ENCODE data around the gene PDGFD.

DNA sequence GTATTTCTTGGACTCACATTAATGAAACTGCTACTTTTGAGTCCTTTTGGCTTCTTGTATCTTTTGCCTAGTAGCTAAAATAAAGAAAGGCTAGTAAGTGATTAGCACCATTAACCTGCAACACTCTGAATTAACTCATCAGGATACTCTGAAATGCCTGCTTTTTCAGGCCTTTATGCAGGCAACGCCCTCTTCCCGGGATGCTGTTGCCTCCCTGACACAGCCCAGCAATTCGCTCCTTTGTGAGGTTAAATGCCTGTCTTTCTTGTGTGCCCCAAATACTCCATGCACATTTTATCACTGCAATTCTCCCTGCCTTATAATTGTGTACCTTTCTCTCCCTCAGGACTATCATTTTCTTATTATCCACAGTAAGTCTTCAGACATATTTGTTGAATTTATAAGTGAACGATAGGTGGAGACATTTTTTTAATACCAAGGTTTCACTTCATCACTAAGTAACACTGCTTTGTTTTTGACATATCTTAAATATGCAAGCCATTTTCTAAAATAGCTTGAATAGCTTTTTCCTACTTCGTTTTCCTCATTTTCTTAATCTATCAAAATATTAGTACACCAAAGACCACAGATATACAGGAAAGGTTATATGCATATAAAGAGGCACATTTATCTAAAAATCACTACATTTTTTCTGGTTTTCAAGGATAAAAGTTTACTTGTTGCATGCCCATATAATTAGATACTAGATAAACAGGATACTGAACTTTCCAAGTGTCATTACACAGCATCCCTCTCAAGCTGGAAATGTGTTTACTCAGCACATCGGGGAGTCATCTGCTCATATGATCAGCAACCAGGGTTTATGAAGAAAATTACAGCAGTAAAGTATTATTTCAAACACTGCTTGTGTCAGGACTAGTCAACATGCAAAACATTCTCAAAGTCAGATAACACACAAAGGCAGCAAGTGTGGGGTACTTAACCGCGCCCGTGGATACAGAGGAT, 176.0 kb downstream of the PDGFD start:
- TF ChIP-seq, protein P1, sequence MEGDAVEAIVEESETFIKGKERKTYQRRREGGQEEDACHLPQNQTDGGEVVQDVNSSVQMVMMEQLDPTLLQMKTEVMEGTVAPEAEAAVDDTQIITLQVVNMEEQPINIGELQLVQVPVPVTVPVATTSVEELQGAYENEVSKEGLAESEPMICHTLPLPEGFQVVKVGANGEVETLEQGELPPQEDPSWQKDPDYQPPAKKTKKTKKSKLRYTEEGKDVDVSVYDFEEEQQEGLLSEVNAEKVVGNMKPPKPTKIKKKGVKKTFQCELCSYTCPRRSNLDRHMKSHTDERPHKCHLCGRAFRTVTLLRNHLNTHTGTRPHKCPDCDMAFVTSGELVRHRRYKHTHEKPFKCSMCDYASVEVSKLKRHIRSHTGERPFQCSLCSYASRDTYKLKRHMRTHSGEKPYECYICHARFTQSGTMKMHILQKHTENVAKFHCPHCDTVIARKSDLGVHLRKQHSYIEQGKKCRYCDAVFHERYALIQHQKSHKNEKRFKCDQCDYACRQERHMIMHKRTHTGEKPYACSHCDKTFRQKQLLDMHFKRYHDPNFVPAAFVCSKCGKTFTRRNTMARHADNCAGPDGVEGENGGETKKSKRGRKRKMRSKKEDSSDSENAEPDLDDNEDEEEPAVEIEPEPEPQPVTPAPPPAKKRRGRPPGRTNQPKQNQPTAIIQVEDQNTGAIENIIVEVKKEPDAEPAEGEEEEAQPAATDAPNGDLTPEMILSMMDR (IDR thresholded peaks at IDR 0.05) = no peak
- TF ChIP-seq POLR2A (IDR thresholded peaks at IDR 0.05) = no peak

All from thyroid gland (tissue), 4 donors.